Left hindlimb (tissue), 1 donor: Measurements from ENCODE around the gene TMEM9B.

Experiments
- DNase-seq: peaks from one replicate; pipeline ENCODE4 v3.0.0-alpha.2; 2018

The TMEM9B gene

DNA sequence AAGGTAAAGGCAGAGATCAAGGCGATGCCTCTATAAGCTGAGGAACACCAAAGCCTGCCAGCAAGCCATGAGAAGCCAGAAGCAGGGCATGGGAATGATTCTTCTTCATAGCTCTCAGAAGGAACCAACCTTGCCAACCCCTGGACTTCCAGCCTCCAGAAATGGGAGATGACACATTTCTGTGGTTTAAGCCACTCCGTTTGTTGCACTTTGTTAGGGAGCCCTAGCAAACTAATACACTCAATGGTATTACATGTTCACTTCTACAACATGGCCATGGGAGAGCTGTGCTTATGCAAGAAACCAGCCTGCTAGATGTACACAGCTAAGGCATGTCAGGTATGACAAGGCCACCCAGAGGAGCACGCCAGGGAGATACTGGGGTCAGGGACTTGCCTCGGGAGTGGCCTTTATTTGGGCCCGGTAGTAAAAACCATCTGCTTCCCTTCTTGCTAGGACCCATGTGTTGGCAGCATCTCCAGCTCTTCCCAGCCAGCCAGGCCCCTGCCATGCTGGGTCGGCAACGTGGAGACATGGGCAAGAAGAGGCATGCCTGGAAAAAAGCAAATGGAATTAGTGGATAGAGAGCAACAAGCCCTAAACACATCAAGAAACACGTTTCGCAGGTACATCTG is 35.1 kb downstream of the TMEM9B start:
- DNase-seq = no peak

DNA sequence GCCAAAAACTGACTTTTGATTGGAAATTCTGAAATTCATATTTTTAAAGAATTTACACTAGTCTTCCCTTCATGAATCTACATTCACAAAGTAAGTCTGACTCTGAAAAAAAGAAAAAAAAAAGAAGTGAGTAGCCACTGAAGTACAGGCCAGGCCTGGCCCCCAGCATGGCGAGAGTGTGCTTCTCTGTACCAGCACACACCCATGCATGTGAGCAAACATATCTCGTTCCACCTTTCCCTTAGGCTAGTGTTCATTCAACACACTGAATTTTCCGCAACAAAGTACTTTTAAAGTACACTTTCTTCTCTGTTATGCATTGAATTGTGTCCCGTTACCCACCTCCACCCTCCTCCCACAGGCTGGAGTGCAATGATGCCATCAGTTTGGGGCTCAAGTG is 36.0 kb downstream of the TMEM9B start:
- DNase-seq = no peak

DNA sequence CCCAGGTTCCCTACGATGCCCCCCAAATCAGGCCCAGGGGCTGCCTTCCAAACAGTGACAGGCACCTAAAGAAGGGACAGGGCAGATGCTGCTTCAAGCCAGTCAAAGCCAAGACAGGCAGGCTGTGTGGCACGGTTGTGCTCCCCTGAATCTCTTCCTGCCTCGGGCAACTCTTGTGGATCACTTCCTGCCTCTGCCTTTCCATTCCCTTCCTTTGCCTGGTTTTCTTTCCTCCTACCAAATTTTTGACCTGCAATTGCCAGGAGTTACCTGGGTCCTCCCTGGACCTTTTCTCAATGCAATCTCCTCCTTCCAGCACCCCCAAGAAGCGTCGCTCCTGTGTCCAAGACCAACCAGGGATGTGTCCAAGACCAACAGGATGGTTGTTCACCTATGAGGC is 37.0 kb downstream of the TMEM9B start:
- DNase-seq = no peak

DNA sequence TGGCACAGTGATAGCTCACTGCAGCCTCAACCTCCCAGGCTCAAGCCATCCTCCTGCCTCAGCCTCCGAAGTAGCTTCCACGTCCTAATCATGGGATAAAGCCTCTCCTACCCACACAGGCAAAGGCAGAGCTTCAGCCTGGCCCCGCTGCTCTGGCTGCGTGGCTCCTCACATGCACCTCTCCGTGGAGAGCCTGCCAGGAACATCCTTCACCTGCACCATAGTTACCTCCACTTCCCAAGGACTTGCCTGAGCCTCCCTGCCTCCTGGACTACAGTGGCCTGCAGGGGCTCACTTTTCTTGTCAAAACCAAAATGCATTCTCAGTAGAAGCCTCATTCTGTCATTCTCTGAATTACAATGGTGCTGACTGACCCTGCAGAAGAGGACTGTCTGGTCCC is 38.0 kb downstream of the TMEM9B start:
- no peak for DNase-seq

DNA sequence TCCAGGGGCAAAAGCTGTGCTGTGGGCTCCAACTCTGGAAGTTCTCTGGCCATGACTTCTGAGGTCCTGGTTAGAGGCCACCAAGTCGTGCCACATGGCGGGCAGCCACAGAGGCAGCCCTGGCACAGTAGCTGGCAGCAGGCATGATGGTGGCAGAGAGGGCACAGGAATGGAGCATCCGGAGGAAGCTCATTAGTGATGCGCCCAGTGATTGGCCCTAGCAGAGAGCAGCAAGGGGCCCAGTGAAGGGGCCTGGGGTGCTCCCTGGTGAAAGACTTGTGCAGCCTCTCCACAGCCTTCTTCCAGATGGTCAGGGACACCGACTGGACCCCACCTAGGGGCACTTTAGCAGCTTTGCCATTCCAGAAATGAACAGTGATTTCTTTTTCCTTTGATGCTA is 38.5 kb downstream of the TMEM9B start:
- no peak for DNase-seq

DNA sequence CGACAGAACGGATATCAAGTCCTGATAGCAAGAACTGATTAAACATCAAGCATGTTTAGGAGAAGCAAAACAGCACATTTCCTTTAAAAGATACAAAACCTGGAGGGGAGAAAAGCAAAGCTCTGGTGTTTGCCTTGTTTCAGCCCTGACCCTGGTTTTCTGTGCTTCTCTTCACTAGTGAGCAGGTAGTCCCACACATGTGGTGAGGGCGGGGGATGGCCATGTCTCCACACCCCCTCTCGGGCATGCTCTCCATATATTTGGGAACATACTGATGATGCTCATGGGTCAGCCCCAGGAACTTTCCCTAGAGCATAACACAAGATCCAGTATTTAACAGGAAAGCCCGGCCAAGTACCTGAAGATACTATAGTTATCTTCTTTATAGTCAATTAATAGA is 41.6 kb downstream of the TMEM9B start:
- no peak for DNase-seq

DNA sequence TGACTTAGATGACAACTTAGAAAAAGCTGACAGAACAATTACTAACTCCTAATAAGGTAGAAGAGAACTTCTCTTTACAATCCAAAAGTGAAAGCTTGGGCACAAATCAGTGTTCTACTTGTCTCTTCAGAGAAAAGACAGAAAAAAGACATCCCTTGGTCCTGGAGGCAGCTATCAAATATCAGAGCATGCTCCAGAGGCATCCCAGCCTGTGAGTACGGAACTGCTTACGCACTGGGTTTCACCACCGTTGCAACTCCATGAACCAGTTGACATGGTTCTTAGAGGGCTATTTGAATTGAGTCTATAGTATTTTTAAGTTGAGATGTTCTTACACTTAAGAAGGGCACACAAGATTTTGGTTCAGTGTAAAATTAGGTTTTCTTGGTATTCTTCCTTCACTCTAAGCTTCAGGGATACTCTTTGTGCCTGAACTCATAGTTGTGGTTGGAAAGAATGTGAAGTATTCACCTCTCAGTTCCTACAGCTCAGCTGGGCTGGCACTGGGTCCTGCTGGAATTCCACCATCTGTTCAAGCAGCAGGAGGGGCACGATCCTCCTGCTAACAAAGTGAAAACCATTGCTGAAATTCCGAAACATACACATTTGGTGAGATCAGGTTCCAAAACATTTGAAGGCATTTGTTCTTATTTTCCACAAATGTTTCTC is 47.0 kb downstream of the TMEM9B start:
- peak; percentile 80 for DNase-seq

DNA sequence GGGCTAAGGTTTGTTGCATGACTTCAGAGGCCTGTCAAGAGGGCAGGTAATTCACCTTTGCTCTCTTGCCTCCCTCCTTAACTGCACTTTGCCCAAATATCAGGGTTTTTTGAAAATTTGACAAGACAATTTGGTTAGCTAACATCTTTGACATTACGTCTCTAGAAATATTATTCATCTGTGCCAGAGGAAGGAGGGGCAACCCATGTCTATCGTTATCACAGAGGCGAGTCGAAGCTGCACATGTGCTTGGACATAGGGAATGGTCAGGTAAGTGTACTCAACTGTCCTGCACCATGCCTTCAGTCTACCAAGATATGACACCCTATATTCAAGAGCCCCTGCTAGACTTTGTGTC is 49.6 kb downstream of the TMEM9B start:
- DNase-seq = no peak

DNA sequence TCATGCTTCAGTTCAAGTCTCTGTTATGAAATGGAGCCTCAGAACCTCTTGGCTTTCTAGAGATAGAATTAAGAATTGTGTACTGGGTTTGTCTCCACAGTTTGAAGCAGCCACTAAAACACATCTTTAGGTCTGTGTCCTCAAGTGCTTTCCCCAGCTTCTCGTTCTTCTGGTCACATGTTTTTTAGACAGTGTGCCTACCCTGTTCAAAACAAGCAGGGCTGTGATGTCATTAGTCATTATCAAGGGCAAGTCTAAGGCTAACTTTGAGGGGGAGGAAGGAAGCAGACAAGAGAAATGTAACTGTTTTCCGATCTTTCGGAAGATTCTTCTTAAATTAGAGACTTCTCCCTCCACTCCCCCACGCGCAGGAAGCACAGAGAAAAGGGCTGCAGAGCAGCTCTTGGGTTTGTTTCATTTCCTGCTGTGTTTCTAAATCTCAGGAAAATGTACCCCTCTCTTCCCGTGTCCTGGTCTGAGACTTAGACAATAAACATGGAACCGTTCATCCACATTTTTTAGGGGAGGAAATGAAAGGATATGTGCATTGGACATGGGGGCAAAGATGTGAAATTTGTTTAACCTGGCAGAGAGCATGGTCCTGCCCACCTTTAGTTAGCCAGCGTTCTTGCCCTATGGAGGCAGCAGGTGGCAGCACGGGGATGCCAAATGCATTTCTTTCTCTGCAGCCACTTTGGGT is 50.1 kb downstream of the TMEM9B start:
- peak; percentile 53 for DNase-seq

DNA sequence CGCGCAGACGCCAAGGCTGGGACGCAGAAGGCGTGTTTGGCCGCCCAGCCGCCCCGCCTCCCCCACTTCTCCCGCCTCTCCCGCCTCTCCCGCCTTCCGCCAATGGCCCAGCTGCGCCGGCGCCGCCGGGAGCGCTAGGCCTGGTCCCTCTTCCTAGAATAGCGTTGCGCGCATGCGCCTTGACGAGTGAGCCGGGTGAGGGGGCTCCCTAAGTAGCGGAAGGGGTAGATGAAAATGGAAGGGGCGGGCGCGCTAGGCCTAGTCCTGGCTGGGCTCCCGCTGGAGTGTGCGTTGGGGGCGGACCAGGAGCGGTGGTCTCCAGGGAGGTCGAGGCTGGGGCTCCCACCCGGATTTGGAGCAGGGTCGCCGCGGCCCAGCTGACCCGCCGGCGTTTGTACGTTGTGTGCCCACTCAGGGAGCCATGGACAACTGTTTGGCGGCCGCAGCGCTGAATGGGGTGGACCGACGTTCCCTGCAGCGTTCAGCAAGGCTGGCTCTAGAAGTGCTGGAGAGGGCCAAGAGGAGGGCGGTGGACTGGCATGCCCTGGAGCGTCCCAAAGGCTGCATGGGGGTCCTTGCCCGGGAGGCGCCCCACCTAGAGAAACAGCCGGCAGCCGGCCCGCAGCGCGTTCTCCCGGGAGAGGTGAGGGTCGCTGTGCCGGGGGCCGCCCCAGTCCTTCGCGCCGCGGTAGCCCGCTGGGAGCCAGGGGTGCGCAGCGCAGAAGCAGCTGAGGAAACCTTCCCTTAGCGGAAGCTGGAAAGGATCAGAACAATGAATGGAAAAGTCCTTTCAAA is 53.0 kb downstream of the TMEM9B start, which contains the start of gene AKIP1:
TSS of gene AKIP1 (plus strand) at position 161 of the 795 bp plus-strand sequence. CDS start at position 422, 261 bp downstream.
- DNase-seq = peak; percentile 99

DNA sequence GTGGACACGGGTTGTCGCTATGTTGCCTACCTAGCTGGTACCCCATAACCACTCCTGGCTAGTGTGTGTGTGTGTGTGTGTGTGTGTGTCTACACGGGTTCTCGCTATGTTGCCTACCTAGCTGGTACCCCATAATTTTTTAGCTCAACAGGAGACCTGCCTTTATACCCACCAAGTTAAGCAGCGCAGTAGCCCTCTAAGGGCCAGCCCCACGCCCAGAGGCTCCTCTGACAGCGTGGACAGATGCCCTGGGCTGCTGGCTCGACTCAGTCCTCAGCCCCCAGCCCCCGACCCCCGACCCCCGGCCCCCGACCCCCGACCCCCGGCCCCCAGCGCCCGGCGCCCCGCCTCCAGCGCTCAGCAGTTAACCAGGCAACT is 53.6 kb downstream of the TMEM9B start:
- no peak for DNase-seq

DNA sequence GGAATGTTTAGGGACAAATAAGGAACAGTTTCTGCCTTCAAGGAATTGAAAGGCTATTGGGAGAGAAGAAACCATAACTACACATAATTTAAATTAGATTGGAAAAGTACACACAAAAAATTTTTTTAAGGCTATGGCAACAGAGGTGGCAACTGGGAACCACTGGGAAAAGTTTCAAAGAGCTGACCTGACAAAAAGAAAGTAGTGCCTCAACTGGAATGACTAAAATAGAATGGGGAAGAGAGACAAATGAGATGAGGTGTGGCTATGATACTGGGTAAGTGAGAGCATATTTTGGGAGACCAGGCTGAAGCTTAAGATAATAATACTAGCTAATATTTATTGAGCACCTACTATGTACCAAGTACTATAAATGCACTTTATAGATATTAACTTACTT is 56.1 kb downstream of the TMEM9B start:
- DNase-seq = no peak

DNA sequence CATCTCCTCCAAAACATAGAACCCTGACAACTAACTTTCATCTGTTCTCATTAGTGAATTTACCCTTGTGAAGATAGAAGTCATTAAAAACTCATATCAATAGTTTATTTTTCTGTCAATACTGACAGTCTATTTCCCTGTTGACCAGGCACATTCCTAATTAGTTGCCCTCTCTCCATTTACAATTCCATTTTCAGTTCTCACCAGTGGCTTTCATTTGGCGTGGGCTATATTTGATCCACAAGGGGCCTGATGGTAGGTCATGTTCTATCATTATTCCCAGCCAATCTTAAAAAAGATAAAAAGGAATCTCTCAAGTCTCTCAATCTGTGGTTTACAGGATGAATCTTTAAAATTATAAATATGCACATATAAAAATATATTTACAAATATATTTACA is 57.1 kb downstream of the TMEM9B start:
- no peak for DNase-seq

DNA sequence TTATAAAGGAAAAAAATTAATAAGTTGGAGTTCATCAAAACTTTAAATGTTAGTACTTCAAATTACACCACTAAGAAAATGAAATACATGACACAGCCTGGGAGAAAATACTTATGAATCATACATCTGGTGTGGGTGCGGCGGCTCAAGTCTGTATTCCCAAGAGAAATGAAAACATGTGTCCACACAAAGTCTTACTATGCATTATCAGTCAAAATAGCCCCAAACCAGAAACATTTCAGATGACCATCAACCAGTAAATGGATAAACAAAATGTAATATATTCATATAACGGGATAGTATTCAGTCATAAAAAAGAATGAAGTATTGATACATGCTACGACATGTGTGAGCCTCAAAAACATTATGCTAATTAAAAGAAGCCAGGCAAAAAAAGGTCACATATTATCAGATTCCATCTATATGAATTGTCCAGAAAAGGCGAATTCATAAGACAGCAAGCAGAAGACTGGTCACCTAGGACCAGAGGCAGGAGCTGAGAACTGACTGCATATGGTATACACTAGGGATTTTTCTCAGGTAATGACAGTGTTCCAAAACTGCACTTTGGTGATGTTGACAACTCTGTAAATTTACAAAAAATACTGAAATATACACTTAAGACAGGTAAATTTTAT is 58.6 kb downstream of the TMEM9B start:
- DNase-seq = no peak

DNA sequence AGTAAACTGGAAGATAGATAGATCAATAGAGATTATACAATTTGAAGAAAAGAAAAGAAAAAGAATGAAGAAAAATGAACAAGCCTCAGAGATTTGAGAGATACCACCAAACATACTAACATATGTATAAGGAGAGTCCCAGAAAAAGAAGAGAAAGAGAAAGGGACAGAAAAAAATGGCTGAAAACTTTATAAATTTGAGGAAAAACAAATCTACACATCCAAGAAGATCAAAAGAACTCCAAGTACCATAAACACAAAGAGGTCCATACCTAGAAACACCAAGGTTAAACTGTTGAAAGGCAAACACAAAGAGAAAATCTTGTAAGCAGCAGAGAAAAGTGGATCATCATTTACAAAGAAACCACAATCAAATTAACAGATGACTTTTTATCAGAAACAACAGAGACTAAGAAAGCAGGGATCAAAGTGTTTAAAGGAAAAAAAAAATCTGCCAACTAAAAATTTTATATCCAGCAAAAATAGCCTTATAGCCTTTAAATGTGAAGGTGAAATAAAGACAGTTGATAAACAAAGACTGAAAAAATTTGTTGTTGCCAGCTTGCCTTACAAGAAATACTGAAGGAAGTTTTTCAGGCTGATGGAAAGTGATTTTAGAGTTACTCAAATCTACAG is 65.0 kb downstream of the TMEM9B start:
- no peak for DNase-seq
